HL-60/S4 treated with phorbol 12-myristate 13-acetate at 8.2 ng/mL for 4 days and 3 days (cell line): Measurements from ENCODE around the gene KCTD21.

ENCODE experiments used
- in situ Hi-C: fragments of 300-500 bp; cut with MboI; formaldehyde crosslinking; loops from 2 replicates; pipeline ENCODE4 v1.15.0; 2022; ENCODE audit warnings: low sequenced_read_pairs

The KCTD21 gene

GRCh38 chr11:78150346-78150745 lies 38.1 kb downstream of the KCTD21 start:
- in situ Hi-C loops = no loop called here

GRCh38 chr11:78149646-78150045 lies 38.8 kb downstream of the KCTD21 start:
- in situ Hi-C loops = no loop called here

- in situ Hi-C loops = no loop called here
Observed at GRCh38 chr11:78147807-78148206, 40.6 kb downstream of the KCTD21 start.

GRCh38 chr11:78145511-78146025 lies 42.9 kb downstream of the KCTD21 start:
- in situ Hi-C loops = no loop called here

- in situ Hi-C loops = no loop called here
Observed at GRCh38 chr11:78140392-78141077, 47.9 kb downstream of the KCTD21 start.

- in situ Hi-C loops = no loop called here
Observed at GRCh38 chr11:78139422-78140391, 48.7 kb downstream of the KCTD21 start, which contains the start of gene ALG8. ALG8 (minus strand) TSS chr11:78139626; CDS start chr11:78139588, 38 bp downstream.

- in situ Hi-C loops = no loop called here
Observed at GRCh38 chr11:78138694-78139421, 49.6 kb downstream of the KCTD21 start.

- in situ Hi-C loops = no loop called here
Observed at GRCh38 chr11:78138291-78138690, 50.1 kb downstream of the KCTD21 start.

- in situ Hi-C loops = no loop called here
Observed at GRCh38 chr11:78132475-78132874, 56.0 kb downstream of the KCTD21 start.

- in situ Hi-C loops = no loop called here
Observed at GRCh38 chr11:78131956-78132355, 56.5 kb downstream of the KCTD21 start.

- in situ Hi-C loops = no loop called here
Observed at GRCh38 chr11:78127403-78127802, 61.0 kb downstream of the KCTD21 start.
